Glutamatergic neuron (in vitro differentiated cells): ENCODE results near the gene ACBD6. TPM values are rescaled to one million over a fixed set of nuclear protein-coding genes. Genes with fewer than 3 reads are reported as not detected.

Source experiments
- DNase-seq: peaks from one replicate; pipeline ENCODE4 v3.0.0; 2022
- H3K27ac Mint-ChIP-seq: one replicate; pipeline ENCODE4 v1.8.0; 2020; ENCODE audit warnings: mild to moderate bottlenecking, mixed read lengths, inconsistent platforms; ENCODE audit not compliant: unreplicated experiment
- H3K27me3 Mint-ChIP-seq: one replicate; pipeline ENCODE4 v1.8.0; 2020; ENCODE audit warnings: mild to moderate bottlenecking, moderate library complexity, mixed read lengths, inconsistent platforms; ENCODE audit not compliant: unreplicated experiment
- H3K36me3 Mint-ChIP-seq: one replicate; pipeline ENCODE4 v1.8.0; 2020; ENCODE audit warnings: mild to moderate bottlenecking, mixed read lengths, inconsistent platforms; ENCODE audit not compliant: unreplicated experiment
- H3K4me1 Mint-ChIP-seq: one replicate; pipeline ENCODE4 v1.8.0; 2020; ENCODE audit warnings: mild to moderate bottlenecking, low read depth, mixed read lengths, inconsistent platforms; ENCODE audit not compliant: unreplicated experiment
- H3K4me3 Mint-ChIP-seq: one replicate; pipeline ENCODE4 v1.8.0; 2020; ENCODE audit warnings: mild to moderate bottlenecking, mixed read lengths, inconsistent platforms; ENCODE audit not compliant: unreplicated experiment
- H3K9me3 Mint-ChIP-seq: one replicate; pipeline ENCODE4 v1.8.0; 2020; ENCODE audit warnings: mild to moderate bottlenecking, moderate library complexity, mixed read lengths, inconsistent platforms; ENCODE audit not compliant: unreplicated experiment
- total RNA-seq: library from RNA; stranded (reverse); fragmentation: NEBNext Ultra II Directional; extraction: Animal tissue kit (Norgen Biotek cat#: 25700); gene quantifications from one replicate; pipeline ENCODE4 v1.2.1, GENCODE V29; 2021; ENCODE audit not compliant: unreplicated experiment
- TF ChIP-seq, protein P1 (sequence below): fragments of 200-600 bp; sonication (generic); IDR thresholded peaks from one replicate; pipeline ENCODE4 v1.5.0; 2021; ENCODE audit not compliant: partially characterized antibody, unreplicated experiment

Gene ACBD6
- total RNA-seq, 1 donor from 2014 or later = 52.9 TPM

DNA sequence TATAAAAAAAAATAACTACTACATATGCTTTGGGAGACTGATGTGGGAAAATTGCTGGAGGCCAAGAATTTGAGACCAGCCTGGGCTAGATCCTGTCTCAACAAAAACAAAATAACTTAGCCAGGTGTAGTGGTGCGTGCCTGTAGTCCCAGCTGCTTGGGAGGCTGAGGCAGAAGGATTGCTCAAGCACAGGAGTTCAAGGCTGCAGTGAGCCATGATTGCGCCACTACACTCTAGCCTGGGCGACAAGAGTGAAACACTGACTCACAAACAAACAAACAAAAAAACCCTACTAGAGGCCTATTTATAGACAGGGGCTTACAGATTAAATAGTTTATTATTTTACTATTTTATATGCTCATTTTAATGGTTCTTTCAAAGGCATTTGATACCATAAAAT, 192.3 kb downstream of the ACBD6 start:
- DNase-seq = no peak
- H3K27me3 Mint-ChIP-seq = peaks cover 2% of the 10 kb centered on the region
- no peaks in the 10 kb centered on the region for H3K9me3 Mint-ChIP-seq
- H3K36me3 Mint-ChIP-seq = peaks cover 5% of the 10 kb centered on the region
- H3K4me3 Mint-ChIP-seq = no peak overlapping the region
- TF ChIP-seq, protein P1, sequence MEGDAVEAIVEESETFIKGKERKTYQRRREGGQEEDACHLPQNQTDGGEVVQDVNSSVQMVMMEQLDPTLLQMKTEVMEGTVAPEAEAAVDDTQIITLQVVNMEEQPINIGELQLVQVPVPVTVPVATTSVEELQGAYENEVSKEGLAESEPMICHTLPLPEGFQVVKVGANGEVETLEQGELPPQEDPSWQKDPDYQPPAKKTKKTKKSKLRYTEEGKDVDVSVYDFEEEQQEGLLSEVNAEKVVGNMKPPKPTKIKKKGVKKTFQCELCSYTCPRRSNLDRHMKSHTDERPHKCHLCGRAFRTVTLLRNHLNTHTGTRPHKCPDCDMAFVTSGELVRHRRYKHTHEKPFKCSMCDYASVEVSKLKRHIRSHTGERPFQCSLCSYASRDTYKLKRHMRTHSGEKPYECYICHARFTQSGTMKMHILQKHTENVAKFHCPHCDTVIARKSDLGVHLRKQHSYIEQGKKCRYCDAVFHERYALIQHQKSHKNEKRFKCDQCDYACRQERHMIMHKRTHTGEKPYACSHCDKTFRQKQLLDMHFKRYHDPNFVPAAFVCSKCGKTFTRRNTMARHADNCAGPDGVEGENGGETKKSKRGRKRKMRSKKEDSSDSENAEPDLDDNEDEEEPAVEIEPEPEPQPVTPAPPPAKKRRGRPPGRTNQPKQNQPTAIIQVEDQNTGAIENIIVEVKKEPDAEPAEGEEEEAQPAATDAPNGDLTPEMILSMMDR = no peak
- peaks cover 3% of the 10 kb centered on the region for H3K4me1 Mint-ChIP-seq
- H3K27ac Mint-ChIP-seq = no peak overlapping the region

DNA sequence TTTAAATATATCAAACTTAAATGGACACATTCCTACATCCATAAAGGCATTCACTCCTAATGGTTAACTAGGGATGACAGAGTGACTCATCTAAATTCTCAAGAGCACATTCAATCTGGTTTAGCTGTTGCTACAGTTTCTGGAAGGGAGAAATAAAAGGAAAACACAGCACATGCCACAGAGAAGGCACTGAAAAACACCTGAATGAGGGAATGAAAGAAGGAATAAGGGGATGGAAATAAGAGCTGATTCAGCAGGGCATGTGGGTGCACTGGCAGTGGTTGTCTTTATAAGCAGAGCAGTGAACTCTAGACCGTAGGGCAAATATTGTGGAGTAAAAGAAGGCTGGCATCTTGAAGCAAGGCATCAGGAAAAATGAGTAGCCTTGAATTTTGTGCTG, 193.0 kb downstream of the ACBD6 start:
- peaks cover 5% of the 10 kb centered on the region for H3K36me3 Mint-ChIP-seq
- no peak overlapping the region for H3K27ac Mint-ChIP-seq

DNA sequence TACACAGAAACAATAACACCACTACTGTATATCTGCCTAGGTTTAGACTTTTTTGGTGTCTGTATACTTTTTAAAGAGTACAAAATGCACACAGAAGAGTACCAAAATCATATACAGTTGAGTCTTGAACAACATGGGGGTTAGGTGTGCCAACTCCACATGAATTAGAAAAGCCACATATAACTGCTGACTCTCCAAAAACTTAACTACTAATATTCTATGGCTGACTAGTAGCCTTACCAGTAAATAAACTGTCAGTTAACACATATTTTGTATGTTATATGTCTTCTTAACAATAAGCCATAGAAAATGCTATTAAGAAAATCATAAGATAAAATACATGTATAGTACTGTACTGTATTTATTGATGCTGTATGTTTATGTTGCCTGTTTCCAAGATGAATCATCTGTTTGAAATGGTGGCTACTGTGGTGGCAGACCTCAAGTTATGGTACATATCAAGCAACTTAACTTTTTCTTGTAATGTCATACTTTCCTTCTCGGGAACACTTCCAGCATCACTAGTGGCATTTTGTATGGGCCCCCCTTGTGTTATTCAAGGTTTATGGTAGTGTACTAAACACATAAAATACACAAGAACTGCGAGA, 201.1 kb downstream of the ACBD6 start:
- no peaks in the 10 kb centered on the region for H3K27me3 Mint-ChIP-seq
- TF ChIP-seq, protein P1 = no peak

More for the DNA sequence above, 193.0 kb downstream of the ACBD6 start:
- DNase-seq = no peak
- H3K4me1 Mint-ChIP-seq = peaks cover 3% of the 10 kb centered on the region
- H3K9me3 Mint-ChIP-seq = no peaks in the 10 kb centered on the region
- H3K27me3 Mint-ChIP-seq = peaks cover 2% of the 10 kb centered on the region
- no peak overlapping the region for H3K4me3 Mint-ChIP-seq
- TF ChIP-seq, protein P1 = no peak

DNA sequence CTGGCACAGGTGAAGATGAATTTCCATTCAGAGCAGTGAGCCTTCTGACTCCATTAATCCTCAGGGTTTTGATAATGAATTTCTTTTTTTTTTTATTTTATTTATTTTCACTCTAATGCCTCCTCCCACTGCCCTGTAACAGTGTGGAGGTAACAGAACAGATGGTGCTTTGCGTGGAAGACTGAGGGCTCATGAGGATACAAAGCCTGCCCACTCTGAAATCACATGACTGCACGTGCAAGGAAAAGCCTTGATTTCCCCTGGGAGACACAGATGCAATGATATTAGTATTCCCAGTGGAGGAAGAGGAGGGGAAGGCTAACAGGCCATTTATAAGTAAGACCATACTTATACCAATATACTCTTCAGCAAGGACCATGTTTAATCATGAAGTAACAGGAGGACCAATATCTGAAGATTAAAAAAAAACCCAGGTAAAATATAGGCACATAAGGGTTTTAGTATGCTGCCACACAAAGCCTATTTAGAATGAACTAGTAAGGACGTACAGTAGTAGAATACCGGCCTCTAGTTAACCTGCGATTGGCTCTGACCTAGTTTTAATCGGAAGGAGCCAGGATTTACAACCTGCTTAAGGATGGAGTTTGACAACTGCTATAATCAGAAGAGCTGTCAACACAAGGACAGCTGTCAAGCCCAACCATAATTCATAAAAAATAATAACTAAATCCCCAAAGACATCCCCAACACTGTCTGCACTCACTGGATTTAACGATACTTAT, 202.7 kb downstream of the ACBD6 start:
- no peak for DNase-seq
- Mint-ChIP-seq H3K36me3 (no peaks in the 10 kb centered on the region), H3K27me3 (no peaks in the 10 kb centered on the region), H3K4me3 (no peak overlapping the region), H3K9me3 (peaks cover 5% of the 10 kb centered on the region), H3K4me1 (peaks cover 18% of the 10 kb centered on the region), H3K27ac (peak overlapping the region; percentile 83)
- TF ChIP-seq, protein P1 = no peak

More for the DNA sequence above, 201.1 kb downstream of the ACBD6 start:
- DNase-seq = no peak
- no peaks in the 10 kb centered on the region for H3K36me3 Mint-ChIP-seq
- H3K4me3 Mint-ChIP-seq = no peak overlapping the region
- H3K27ac Mint-ChIP-seq = no peak overlapping the region
- H3K9me3 Mint-ChIP-seq = peaks cover 3% of the 10 kb centered on the region
- H3K4me1 Mint-ChIP-seq = peaks cover 17% of the 10 kb centered on the region

DNA sequence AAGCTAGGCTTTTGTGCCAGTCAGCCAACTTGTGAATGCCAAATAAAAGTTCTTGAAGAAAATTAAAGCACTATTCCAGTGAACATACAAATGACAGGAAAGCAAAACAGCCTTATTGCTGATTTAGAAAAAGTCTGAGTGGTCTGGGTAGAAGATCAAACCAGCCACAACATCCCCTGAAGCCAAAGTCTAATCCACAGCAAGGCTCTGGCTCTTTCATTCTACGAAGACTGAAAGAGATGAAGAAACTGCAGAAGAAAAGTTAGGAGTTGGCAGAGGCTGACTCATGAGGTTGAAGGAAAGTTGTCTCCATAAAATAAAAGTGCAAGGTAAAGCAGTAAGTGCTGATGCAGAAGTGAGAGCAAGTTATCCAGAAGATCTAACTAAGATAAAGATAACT, 206.4 kb downstream of the ACBD6 start:
- TF ChIP-seq, protein P1 = no peak
- H3K27ac Mint-ChIP-seq = no peak overlapping the region
- DNase-seq = no peak
- peaks cover 4% of the 10 kb centered on the region for H3K9me3 Mint-ChIP-seq
- no peak overlapping the region for H3K4me3 Mint-ChIP-seq
- no peaks in the 10 kb centered on the region for H3K27me3 Mint-ChIP-seq
- peaks cover 8% of the 10 kb centered on the region for H3K36me3 Mint-ChIP-seq
- H3K4me1 Mint-ChIP-seq = peaks cover 16% of the 10 kb centered on the region
